Muscle layer of colon (tissue), 2 donors: Measurements from ENCODE around the gene MAP3K7CL.

Experiments
- H3K27ac ChIP-seq: one replicate; pipeline ENCODE4 v1.7.0; 2013; ENCODE audit warnings: low read depth, mild to moderate bottlenecking, low read length, moderate library complexity
- H3K27me3 ChIP-seq, 2 donors: one replicate each; pipeline ENCODE4 v1.7.0; 2013; ENCODE audit warnings: low read length in 2 of 2, mild to moderate bottlenecking in 2 of 2; ENCODE audit not compliant: insufficient read depth in 2 of 2, control insufficient read depth in 1 of 2
- H3K36me3 ChIP-seq: one replicate; pipeline ENCODE4 v1.7.0; 2013; ENCODE audit warnings: mild to moderate bottlenecking, low read length; ENCODE audit not compliant: insufficient read depth
- H3K4me1 ChIP-seq: one replicate; pipeline ENCODE4 v1.7.0; 2013; ENCODE audit warnings: mild to moderate bottlenecking, low read length; ENCODE audit not compliant: insufficient read depth
- H3K4me3 ChIP-seq, 2 donors: one replicate each; pipeline ENCODE4 v1.7.0; 2013; ENCODE audit warnings: low read length in 2 of 2, low read depth in 1 of 2, mild to moderate bottlenecking in 1 of 2, moderate library complexity in 1 of 2
- H3K9ac ChIP-seq: one replicate; pipeline ENCODE4 v1.7.0; 2013; ENCODE audit warnings: low read length
- H3K9me3 ChIP-seq: one replicate; pipeline ENCODE4 v1.7.0; 2013; ENCODE audit warnings: mild to moderate bottlenecking, low read length
- donor health status: abdominal sarcoma.
- donor health status: Adenocarcinoma of cecum.

MAP3K7CL gene

GRCh38 chr21:29136033-29136432, 5.6 kb downstream of the MAP3K7CL start:
- H3K4me1 ChIP-seq = no peaks in the 10 kb centered on the region
- peaks cover 5% of the 10 kb centered on the region for H3K36me3 ChIP-seq
- H3K9ac ChIP-seq = no peak overlapping the region
- H3K9me3 ChIP-seq = no peaks in the 10 kb centered on the region
- H3K27me3 ChIP-seq = no peaks in the 10 kb centered on the region
- H3K27ac ChIP-seq = no peak overlapping the region
- no peak overlapping the region for H3K4me3 ChIP-seq

GRCh38 chr21:29144736-29145353, 14.4 kb downstream of the MAP3K7CL start:
- Histone ChIP-seq H3K4me1 (peaks cover 16% of the 10 kb centered on the region), H3K9me3 (no peaks in the 10 kb centered on the region), H3K27me3 (no peaks in the 10 kb centered on the region), H3K36me3 (no peaks in the 10 kb centered on the region), H3K4me3 (no peak overlapping the region), H3K9ac (no peak overlapping the region), H3K27ac (no peak overlapping the region)

- H3K27me3 ChIP-seq = no peaks in the 10 kb centered on the region
- no peak overlapping the region for H3K9ac ChIP-seq
- H3K27ac ChIP-seq = no peak overlapping the region
- H3K9me3 ChIP-seq = no peaks in the 10 kb centered on the region
- no peak overlapping the region for H3K4me3 ChIP-seq
- H3K4me1 ChIP-seq = peaks cover 16% of the 10 kb centered on the region
- H3K36me3 ChIP-seq = no peaks in the 10 kb centered on the region
Observed at GRCh38 chr21:29145354-29145782, 14.9 kb downstream of the MAP3K7CL start.

GRCh38 chr21:29145852-29146453, 15.5 kb downstream of the MAP3K7CL start:
- no peaks in the 10 kb centered on the region for H3K27me3 ChIP-seq
- H3K9ac ChIP-seq = no peak overlapping the region
- no peak overlapping the region for H3K4me3 ChIP-seq
- peaks cover 16% of the 10 kb centered on the region for H3K4me1 ChIP-seq
- no peaks in the 10 kb centered on the region for H3K36me3 ChIP-seq
- H3K27ac ChIP-seq = no peak overlapping the region
- H3K9me3 ChIP-seq = no peaks in the 10 kb centered on the region

GRCh38 chr21:29146726-29147125, 16.3 kb downstream of the MAP3K7CL start:
- peaks cover 16% of the 10 kb centered on the region for H3K4me1 ChIP-seq
- no peaks in the 10 kb centered on the region for H3K27me3 ChIP-seq
- H3K27ac ChIP-seq = no peak overlapping the region
- no peaks in the 10 kb centered on the region for H3K36me3 ChIP-seq
- H3K9ac ChIP-seq = no peak overlapping the region
- no peaks in the 10 kb centered on the region for H3K9me3 ChIP-seq
- H3K4me3 ChIP-seq = no peak overlapping the region

GRCh38 chr21:29148530-29148929, 18.1 kb downstream of the MAP3K7CL start:
- no peaks in the 10 kb centered on the region for H3K27me3 ChIP-seq
- H3K4me1 ChIP-seq = peaks cover 16% of the 10 kb centered on the region
- no peak overlapping the region for H3K4me3 ChIP-seq
- no peaks in the 10 kb centered on the region for H3K9me3 ChIP-seq
- no peak overlapping the region for H3K27ac ChIP-seq
- no peak overlapping the region for H3K9ac ChIP-seq
- no peaks in the 10 kb centered on the region for H3K36me3 ChIP-seq

GRCh38 chr21:29149808-29150425, 19.5 kb downstream of the MAP3K7CL start:
- H3K27ac ChIP-seq = no peak overlapping the region
- no peak overlapping the region for H3K4me3 ChIP-seq
- H3K27me3 ChIP-seq = no peaks in the 10 kb centered on the region
- no peaks in the 10 kb centered on the region for H3K9me3 ChIP-seq
- no peak overlapping the region for H3K9ac ChIP-seq
- H3K36me3 ChIP-seq = no peaks in the 10 kb centered on the region
- peaks cover 16% of the 10 kb centered on the region for H3K4me1 ChIP-seq

- H3K4me3 ChIP-seq = no peak overlapping the region
- no peaks in the 10 kb centered on the region for H3K36me3 ChIP-seq
- H3K9ac ChIP-seq = no peak overlapping the region
- H3K4me1 ChIP-seq = no peaks in the 10 kb centered on the region
- H3K9me3 ChIP-seq = no peaks in the 10 kb centered on the region
- H3K27ac ChIP-seq = no peak overlapping the region
- H3K27me3 ChIP-seq = no peaks in the 10 kb centered on the region
Observed at GRCh38 chr21:29151931-29152330, 21.5 kb downstream of the MAP3K7CL start.

GRCh38 chr21:29152916-29153315, 22.5 kb downstream of the MAP3K7CL start:
- no peaks in the 10 kb centered on the region for H3K9me3 ChIP-seq
- H3K4me1 ChIP-seq = no peaks in the 10 kb centered on the region
- H3K36me3 ChIP-seq = no peaks in the 10 kb centered on the region
- H3K9ac ChIP-seq = no peak overlapping the region
- H3K27me3 ChIP-seq = no peaks in the 10 kb centered on the region
- no peak overlapping the region for H3K4me3 ChIP-seq
- H3K27ac ChIP-seq = no peak overlapping the region

GRCh38 chr21:29154270-29154669, 23.8 kb downstream of the MAP3K7CL start:
- H3K27ac ChIP-seq = no peak overlapping the region
- H3K9me3 ChIP-seq = no peaks in the 10 kb centered on the region
- no peak overlapping the region for H3K9ac ChIP-seq
- H3K4me1 ChIP-seq = no peaks in the 10 kb centered on the region
- no peaks in the 10 kb centered on the region for H3K36me3 ChIP-seq
- H3K27me3 ChIP-seq = no peaks in the 10 kb centered on the region
- H3K4me3 ChIP-seq = no peak overlapping the region

GRCh38 chr21:29155118-29155932, 24.9 kb downstream of the MAP3K7CL start:
- H3K36me3 ChIP-seq = no peaks in the 10 kb centered on the region
- no peaks in the 10 kb centered on the region for H3K9me3 ChIP-seq
- no peaks in the 10 kb centered on the region for H3K4me1 ChIP-seq
- no peak overlapping the region for H3K27ac ChIP-seq
- H3K4me3 ChIP-seq = peak overlapping the region in 1 of 2 donors; percentile 73
- no peak overlapping the region for H3K9ac ChIP-seq
- no peaks in the 10 kb centered on the region for H3K27me3 ChIP-seq
